ENCODE data around the gene SMARCD1.
"Not testable (repeated sequence)": the region's sequence is repeated elsewhere in the genome, so short reads cannot be mapped to it uniquely, and the experiment has no call there.

SMARCD1 gene

GRCh38 chr12:50077099-50077498, 8.0 kb upstream of the SMARCD1 start:
- DNase-seq (ENCODE audit: low read depth, low spot score): no peak

- DNase-seq (ENCODE audit: low read depth, low spot score): no peak
Observed at GRCh38 chr12:50078281-50078680, 6.9 kb upstream of the SMARCD1 start.

DNA sequence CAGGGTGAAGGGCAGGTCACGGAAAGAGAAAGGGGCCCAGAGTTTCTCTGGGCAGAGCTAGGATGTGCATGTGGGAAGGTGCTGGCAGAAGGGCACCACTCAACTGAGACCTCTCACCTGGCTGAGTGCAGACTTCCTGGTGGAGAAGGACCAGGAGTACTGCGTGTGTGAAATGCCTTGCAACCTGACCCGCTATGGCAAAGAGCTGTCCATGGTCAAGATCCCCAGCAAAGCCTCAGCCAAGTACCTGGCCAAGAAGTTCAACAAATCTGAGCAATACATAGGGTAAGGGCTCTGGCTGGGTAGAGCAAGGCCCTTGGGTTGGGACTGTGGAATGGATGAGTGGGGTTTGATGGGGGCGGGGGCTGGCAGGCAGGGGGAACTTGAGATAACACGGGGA, 5.4 kb upstream of the SMARCD1 start:
- DNase-seq (ENCODE audit: low read depth, low spot score): no peak

DNA sequence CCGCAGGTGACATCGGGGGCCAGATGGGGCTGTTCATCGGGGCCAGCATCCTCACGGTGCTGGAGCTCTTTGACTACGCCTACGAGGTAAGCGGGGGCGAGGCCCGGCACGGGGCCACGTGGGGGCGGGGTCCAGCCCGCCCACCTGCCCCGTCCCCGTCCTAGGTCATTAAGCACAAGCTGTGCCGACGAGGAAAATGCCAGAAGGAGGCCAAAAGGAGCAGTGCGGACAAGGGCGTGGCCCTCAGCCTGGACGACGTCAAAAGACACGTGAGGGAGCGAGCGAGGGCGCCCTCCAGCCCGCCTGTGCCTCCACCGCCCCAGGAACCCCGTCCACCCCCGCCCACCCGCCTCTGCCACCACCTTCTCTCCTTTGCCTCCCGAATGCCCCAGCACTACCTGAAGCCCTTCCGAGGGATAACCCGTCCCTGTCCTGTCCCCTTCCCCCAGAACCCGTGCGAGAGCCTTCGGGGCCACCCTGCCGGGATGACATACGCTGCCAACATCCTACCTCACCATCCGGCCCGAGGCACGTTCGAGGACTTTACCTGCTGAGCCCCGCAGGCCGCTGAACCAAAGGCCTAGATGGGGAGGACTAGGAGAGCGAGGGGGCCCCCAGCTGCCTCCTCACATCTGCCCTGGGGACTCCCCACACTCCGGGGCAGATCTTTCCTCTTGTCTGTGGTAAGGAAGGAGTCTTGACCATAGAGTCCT, 3.9 kb upstream of the SMARCD1 start:
- DNase-seq (ENCODE audit: low read depth, low spot score): no peak

DNA sequence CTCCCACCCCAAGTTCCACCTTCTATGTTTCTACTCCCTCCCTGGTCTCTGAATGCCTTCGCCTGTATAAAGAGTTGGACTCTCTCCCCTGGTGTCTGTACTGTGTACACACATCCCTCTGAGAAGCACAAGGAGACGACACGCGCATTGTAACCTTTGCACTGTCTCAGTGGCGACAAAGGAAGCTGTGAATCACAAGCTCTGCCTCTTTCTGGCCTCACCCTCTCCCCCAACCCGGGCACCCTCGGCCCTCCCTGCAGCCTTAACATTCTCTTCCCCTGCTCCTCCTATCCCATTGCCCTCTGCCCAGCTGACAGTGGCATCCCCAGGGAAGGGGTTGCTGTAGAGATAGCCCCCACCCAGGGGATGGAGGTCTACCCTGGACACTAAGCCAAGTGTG, 2.5 kb upstream of the SMARCD1 start:
- no peak for DNase-seq (ENCODE audit: low read depth, low spot score)

DNA sequence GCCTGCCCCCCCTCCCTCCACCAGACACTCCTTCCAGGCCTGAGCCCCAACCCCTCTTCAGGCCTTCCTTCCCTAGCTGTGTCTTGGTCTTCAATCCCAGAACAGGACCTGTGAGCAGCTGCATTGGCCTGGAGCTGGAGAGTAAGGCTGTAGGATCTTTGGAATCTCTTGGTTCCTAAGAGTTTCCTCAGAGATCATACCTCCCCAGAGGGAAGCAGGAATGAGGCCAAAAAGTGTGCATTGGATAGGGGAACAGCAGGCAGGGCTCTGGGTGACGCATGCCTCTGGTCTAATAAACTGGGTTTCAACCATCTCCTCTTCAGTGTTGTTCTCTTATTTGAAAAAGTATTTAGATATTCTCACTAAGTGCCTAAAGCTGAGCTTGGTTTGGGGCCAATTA, 1.8 kb upstream of the SMARCD1 start:
- no peak for DNase-seq (ENCODE audit: low read depth, low spot score)

DNA sequence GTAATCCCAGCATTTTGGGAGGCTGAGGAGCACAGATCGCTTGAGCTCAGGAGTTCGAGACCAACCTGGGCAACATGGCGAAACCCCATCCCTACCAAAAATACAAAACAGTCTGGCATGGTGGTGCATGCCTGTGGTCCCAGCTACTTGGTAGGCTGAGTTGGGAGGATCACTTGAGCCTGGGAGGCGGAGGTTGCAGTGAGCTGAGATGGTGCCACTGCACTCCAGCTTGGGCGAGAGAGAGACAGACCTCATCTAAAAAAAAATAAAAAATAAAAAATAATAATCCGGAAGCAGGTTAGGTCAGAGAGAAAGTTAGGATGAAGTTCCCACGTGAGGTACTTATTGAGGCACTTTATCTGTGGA, 750 bp upstream of the SMARCD1 start:
- not testable (repeated sequence) for DNase-seq (ENCODE audit: low read depth, low spot score)

DNA sequence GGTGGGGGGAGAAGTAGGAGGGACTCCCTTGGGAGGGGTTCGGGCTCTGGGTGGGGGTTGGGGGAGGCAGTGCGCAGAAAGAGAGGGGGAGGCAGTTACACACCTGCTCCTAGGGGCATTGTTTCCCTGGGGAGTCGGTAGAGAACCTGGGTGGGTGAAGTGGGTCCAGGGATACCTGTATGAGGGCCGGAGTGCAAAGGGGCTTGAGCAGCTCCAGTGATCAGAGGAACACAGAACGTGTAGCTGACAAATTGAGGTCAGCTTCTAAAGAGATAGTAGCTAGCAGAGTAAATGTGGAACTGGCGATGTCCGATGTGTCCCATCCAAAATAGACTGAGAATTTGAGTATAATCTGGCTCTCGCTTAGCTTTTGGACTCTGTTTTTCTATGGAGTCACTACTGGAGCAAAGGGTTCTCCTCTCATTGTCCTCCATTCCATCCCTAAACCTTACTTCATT, 502 bp downstream of the SMARCD1 start:
- DNase-seq (ENCODE audit: low read depth, low spot score): no peak

DNA sequence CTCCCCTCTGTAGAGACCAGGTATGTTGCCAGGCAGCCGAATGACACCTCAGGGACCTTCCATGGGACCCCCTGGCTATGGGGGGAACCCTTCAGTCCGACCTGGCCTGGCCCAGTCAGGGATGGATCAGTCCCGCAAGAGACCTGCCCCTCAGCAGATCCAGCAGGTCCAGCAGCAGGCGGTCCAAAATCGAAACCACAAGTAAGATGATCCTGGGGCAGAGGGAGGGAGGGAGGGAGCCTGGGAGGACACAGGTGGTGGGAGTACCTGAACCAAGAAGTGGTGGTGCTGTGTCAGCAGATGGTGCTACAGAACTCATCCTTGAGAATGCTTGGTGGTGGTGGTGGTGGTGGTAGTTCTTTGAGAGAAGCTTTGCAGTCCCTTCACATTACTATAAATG, 1.0 kb downstream of the SMARCD1 start:
- no peak for DNase-seq (ENCODE audit: low read depth, low spot score)

GRCh38 chr12:50087151-50087550, 2.0 kb downstream of the SMARCD1 start:
- DNase-seq (ENCODE audit: low read depth, low spot score): no peak

- no peak for DNase-seq (ENCODE audit: low read depth, low spot score)
Observed at GRCh38 chr12:50087995-50088394, 2.9 kb downstream of the SMARCD1 start.

- peak; percentile 69 for DNase-seq (ENCODE audit: low read depth, low spot score)
Observed at GRCh38 chr12:50088577-50089335, 3.6 kb downstream of the SMARCD1 start.

- no peak for DNase-seq (ENCODE audit: low read depth, low spot score)
Observed at GRCh38 chr12:50089730-50090129, 4.6 kb downstream of the SMARCD1 start.

DNA sequence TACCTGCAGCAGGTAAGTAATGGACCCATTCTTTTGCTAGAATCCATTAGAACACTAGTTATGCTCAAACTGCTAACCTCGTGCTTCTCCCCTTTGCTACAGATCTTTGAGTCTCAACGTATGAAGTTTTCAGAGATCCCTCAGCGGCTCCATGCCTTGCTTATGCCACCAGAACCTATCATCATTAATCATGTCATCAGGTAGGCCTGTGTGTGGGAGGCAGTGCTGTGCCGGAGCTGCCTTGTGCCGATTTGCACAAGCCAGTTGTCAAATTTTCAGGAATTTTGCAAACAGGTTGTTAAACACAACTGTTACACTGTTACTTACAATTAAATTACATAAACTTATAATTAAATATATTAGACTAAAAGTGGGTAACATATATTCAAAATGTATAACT, 5.2 kb downstream of the SMARCD1 start:
- DNase-seq (ENCODE audit: low read depth, low spot score): no peak

GRCh38 chr12:50097952-50098351, 12.8 kb downstream of the SMARCD1 start:
- no peak for DNase-seq (ENCODE audit: low read depth, low spot score)

DNA sequence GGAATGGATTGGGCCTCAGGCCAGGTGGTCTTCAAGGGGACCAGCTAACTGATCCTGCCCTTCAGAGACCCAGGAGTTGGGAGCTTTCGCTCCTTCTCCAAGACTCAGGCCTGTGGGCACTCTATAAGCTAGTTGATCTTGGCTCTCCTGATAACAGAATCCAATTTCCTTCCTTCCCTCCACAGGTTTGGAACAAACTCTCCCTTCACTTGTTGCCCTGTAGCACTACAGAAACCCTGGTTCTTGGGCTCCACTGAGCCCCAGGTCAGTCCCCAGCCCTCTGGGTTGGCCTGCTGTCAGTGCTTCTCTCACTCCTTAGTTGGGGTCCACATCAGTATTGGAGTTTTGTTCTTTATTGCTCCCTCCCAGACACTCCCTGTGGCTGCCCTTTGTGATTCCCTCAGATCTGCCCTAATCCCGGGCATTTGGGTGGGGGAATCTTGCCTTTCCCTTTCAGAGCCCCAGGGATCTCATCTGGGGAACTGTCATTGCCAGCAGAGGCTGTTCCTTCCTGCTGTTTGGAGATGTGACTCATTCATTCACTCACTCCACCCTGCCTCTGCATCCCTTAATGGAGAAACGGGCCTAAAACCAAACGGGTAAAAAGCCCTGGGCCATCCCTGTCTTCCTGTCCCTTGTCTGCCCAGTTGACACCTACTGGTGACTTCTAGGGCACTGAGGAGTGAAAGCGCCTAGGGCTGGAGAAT, 14.3 kb downstream of the SMARCD1 start:
- no peak for DNase-seq (ENCODE audit: low read depth, low spot score)

DNA sequence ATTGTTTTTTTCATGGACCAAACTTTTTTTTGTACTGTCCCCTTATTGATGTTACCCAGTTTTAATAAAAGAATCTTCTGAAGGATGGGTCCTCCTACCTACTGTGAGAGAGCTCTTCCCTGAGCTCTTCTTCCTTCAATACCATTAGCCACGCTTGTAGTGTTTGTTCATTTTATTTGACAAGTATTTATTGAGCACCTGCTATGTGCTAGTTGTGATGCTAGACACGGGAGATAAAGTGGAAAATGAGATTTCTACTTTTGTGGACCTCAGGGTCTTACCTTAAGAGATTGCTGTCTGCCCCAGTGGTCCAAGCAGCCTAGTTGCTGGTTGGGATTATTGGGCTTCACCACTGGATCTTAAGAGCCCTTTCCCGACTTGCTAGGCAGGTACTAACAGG, 15.4 kb downstream of the SMARCD1 start:
- no peak for DNase-seq (ENCODE audit: low read depth, low spot score)

- peak; percentile 57 for DNase-seq (ENCODE audit: low read depth, low spot score)
Observed at GRCh38 chr12:50101663-50102062, 16.5 kb downstream of the SMARCD1 start.

- DNase-seq (ENCODE audit: low read depth, low spot score): no peak
Observed at GRCh38 chr12:50102131-50102531, 17.0 kb downstream of the SMARCD1 start.

- DNase-seq (ENCODE audit: low read depth, low spot score): no peak
Observed at GRCh38 chr12:50102646-50103309, 17.6 kb downstream of the SMARCD1 start.

DNA sequence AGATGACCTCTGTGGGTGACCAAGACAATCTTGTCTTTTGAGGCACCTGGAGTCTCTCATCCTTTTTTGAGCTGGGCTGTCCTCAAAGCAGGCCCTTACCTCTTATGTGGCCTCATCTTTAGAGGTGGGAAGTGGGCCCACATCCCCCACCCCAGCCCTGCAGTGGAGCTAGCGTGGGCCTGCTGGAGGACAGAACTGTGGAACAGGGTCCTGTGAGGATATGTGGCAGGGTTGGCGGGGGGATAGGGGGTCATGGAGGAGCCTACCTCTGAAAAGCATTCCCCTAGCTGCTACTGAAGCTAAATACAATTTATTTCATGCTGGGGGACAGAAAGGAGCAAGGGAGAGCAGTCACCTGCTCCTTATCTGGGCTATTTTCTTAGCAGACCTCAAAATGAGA, 18.2 kb downstream of the SMARCD1 start:
- DNase-seq (ENCODE audit: low read depth, low spot score): no peak

GRCh38 chr12:50103767-50104321, 18.7 kb downstream of the SMARCD1 start, which contains the start of gene GPD1:
TSS of gene GPD1 (plus strand) at chr12:50104008. CDS start at chr12:50104051, 43 bp downstream.
- DNase-seq (ENCODE audit: low read depth, low spot score): peak; percentile 72

Measured in astrocyte of the hippocampus (primary cell).